K562 (cell line): Measurements from ENCODE around the gene ABHD18. TPM values are rescaled to one million over a fixed set of nuclear protein-coding genes. Genes with fewer than 3 reads are reported as not detected.

Experiments used
- ARHGAP35 ChIP-seq: fragments of 450-650 bp; IDR thresholded peaks from 2 replicates; pipeline ENCODE4 v1.6.1; 2018; ENCODE audit not compliant: partially characterized antibody
- BACH1 ChIP-seq: fragments of 200-800 bp; sonication (Bioruptor generic); IDR thresholded peaks from 2 replicates; pipeline ENCODE4 v1.6.1; 2016; ENCODE audit warnings: missing genetic modification characterization, missing compliant biosample characterization
- CBFA2T3 ChIP-seq: fragments of 450-650 bp; IDR thresholded peaks from 2 replicates; pipeline ENCODE4 v1.6.1; 2017
- CREB1 ChIP-seq, 2 experiments: sonication (generic) in 1 of 2; formaldehyde crosslinking in 1 of 2; IDR thresholded peaks; 2 replicates each; pipeline versions ENCODE4 v1.6.1 to v1.8.0; 2012 to 2022; ENCODE audit warnings: inconsistent platforms in 1 of 2, mild to moderate bottlenecking in 1 of 2, missing genetic modification reagents in 1 of 2, moderate library complexity in 1 of 2
- MNT ChIP-seq, 2 experiments: fragments of 450-650 bp; conservative IDR thresholded peaks; 2 replicates each; pipeline ENCODE4 v1.6.1; 2017; ENCODE audit warnings: mild to moderate bottlenecking in 2 of 2, moderate library complexity in 2 of 2
- NRF1 ChIP-seq, 2 experiments: fragments of 450-650 bp; IDR thresholded peaks in 1 of 2; conservative IDR thresholded peaks in 1 of 2; 2 replicates each; pipeline ENCODE4 v1.6.1; 2014; ENCODE audit warnings: mild to moderate bottlenecking in 2 of 2
- PYGO2 ChIP-seq: fragments of 450-650 bp; IDR thresholded peaks from 2 replicates; pipeline ENCODE4 v1.6.1; 2016; ENCODE audit warnings: mild to moderate bottlenecking, missing genetic modification characterization, moderate library complexity, missing compliant biosample characterization
- RBM34 ChIP-seq: fragments of 200-400 bp; formaldehyde crosslinking; IDR thresholded peaks from 2 replicates; pipeline ENCODE4 v1.6.1; 2018; ENCODE audit warnings: low read length, borderline replicate concordance; ENCODE audit not compliant: insufficient read depth
- RFX7 ChIP-seq: fragments of 250-450 bp; sonication (Bioruptor Pico); IDR thresholded peaks from 2 replicates; pipeline ENCODE4 v1.5.1; 2021; ENCODE audit warnings: mild to moderate bottlenecking
- SAFB ChIP-seq: fragments of 200-400 bp; formaldehyde crosslinking; IDR thresholded peaks from 2 replicates; pipeline ENCODE4 v1.6.1; 2017; ENCODE audit warnings: low read depth, low read length, borderline replicate concordance
- SMAD3 ChIP-seq: fragments of 450-650 bp; formaldehyde crosslinking; conservative IDR thresholded peaks from 2 replicates; pipeline ENCODE4 v1.4.0; 2020; ENCODE audit warnings: mild to moderate bottlenecking
- SMARCB1 ChIP-seq: IDR thresholded peaks from 2 replicates; pipeline ENCODE4 v1.6.1; 2011; ENCODE audit warnings: improper control_type of control experiment, low read depth; ENCODE audit not compliant: insufficient read length
- ZNF253 ChIP-seq: fragments of 250-450 bp; sonication (Bioruptor Pico); conservative IDR thresholded peaks from 2 replicates; pipeline ENCODE4 v1.6.1; 2021; ENCODE audit warnings: mild to moderate bottlenecking
- ZNF609 ChIP-seq: sonication (generic); formaldehyde crosslinking; IDR thresholded peaks from 2 replicates; pipeline ENCODE4 v1.8.1; 2023; ENCODE audit warnings: missing genetic modification reagents, mild to moderate bottlenecking, borderline replicate concordance
- ZNF707 ChIP-seq: fragments of 250-450 bp; sonication (Bioruptor Pico); conservative IDR thresholded peaks from 2 replicates; pipeline ENCODE4 v1.8.0; 2022; ENCODE audit warnings: inconsistent platforms, mild to moderate bottlenecking, moderate library complexity
- polyA plus RNA-seq, 8 experiments: library from polyadenylated mRNA; depleted of rRNA in 4 of 8; stranded (reverse) in 5 of 8; unstranded in 3 of 8; fragments of >200 nt; fragmentation: Nextera tagmentation in 2 of 8; fragmentation: Illumina TruSeq in 1 of 8; extraction: Ambion mirVana in 2 of 8; extraction: Trizol in 1 of 8; gene quantifications; 2 replicates each; pipeline versions ENCODE4 v1.2.1 to v1.2.3, GENCODE V29; 2011 to 2014; ENCODE audit warnings: inconsistent platforms in 1 of 8, missing spikeins in 1 of 8
- total RNA-seq, 7 experiments: library from RNA; depleted of rRNA in 6 of 7; stranded (reverse); fragments of >200 nt in 6 of 7; fragmentation: Illumina TruSeq in 2 of 7; extraction: Trizol in 2 of 7; gene quantifications; 2 replicates each; pipeline versions ENCODE4 v1.2.1 to v1.2.3, GENCODE V29; 2011 to 2021; ENCODE audit warnings: low replicate concordance in 1 of 7
- TF ChIP-seq, protein P1 (sequence below): sonication (generic); formaldehyde crosslinking; IDR thresholded peaks from 2 replicates; pipeline ENCODE4 v1.8.0; 2023; ENCODE audit warnings: missing genetic modification reagents, mild to moderate bottlenecking, borderline replicate concordance

Gene ABHD18
- total and polyA plus RNA-seq, 9 of the 15 experiments (the other 6 are each of a cell fraction or from before 2014, with no cell fraction given), result 6.1 to 25.0 (median 16.0) TPM

DNA sequence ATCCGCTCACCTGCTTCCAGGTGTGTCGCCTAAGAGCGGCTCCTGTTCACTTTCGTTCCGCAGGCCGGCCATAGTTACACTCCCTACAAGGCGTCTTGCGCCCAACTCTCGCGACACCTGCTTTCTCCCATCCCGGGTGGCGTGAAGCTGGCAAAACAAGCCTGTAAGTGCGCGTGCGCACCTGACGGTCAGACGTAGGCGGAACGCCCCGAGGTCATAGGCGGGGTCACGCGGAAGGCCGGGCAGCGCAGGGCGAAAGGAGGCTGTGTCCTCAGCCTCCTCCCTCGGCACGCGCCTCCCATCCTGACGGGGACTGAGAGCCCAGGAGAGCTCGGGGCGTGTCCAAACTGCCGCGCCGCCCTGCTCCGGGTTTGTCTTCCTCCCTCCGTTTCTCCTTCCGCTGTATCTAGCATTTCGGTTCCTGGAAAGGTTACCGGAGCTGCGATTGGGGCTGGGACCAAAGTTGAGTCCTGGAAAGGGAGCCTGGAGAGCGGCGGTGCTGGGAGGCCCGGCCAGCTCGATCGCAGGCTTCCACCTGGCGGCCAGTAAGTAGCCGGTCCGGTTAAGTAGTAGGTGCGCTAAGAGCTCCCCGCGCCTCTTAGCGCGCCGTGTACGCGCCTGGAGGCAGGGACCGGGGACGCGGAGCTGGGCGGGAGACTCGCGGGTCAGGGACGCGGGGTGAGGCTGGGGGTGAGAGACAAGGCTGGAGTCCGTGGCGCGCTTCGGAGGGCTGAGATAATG, at the start of gene ABHD18, which contains the start of gene MFSD8 (continued):
- TF ChIP-seq, protein P1, sequence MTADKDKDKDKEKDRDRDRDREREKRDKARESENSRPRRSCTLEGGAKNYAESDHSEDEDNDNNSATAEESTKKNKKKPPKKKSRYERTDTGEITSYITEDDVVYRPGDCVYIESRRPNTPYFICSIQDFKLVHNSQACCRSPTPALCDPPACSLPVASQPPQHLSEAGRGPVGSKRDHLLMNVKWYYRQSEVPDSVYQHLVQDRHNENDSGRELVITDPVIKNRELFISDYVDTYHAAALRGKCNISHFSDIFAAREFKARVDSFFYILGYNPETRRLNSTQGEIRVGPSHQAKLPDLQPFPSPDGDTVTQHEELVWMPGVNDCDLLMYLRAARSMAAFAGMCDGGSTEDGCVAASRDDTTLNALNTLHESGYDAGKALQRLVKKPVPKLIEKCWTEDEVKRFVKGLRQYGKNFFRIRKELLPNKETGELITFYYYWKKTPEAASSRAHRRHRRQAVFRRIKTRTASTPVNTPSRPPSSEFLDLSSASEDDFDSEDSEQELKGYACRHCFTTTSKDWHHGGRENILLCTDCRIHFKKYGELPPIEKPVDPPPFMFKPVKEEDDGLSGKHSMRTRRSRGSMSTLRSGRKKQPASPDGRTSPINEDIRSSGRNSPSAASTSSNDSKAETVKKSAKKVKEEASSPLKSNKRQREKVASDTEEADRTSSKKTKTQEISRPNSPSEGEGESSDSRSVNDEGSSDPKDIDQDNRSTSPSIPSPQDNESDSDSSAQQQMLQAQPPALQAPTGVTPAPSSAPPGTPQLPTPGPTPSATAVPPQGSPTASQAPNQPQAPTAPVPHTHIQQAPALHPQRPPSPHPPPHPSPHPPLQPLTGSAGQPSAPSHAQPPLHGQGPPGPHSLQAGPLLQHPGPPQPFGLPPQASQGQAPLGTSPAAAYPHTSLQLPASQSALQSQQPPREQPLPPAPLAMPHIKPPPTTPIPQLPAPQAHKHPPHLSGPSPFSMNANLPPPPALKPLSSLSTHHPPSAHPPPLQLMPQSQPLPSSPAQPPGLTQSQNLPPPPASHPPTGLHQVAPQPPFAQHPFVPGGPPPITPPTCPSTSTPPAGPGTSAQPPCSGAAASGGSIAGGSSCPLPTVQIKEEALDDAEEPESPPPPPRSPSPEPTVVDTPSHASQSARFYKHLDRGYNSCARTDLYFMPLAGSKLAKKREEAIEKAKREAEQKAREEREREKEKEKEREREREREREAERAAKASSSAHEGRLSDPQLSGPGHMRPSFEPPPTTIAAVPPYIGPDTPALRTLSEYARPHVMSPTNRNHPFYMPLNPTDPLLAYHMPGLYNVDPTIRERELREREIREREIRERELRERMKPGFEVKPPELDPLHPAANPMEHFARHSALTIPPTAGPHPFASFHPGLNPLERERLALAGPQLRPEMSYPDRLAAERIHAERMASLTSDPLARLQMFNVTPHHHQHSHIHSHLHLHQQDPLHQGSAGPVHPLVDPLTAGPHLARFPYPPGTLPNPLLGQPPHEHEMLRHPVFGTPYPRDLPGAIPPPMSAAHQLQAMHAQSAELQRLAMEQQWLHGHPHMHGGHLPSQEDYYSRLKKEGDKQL, result no peak
- TF ChIP-seq ZNF609 (CRISPR knock-in tag) (no peak), ZNF253 (CRISPR knock-in tag) (no peak), PYGO2 (no peak), ARHGAP35 (peak; percentile 89), CREB1 (IDR thresholded peaks at IDR 0.05) (peak; percentile 74), CREB1 (CRISPR knock-in tag; IDR thresholded peaks at IDR 0.05) (peak; percentile 79), RFX7 (CRISPR knock-in tag) (no peak), BACH1 (no peak), MNT (conservative IDR thresholded peaks at IDR 0.05) (peak; percentile 88), CBFA2T3 (no peak), ZNF707 (CRISPR knock-in tag) (no peak), NRF1 (conservative IDR thresholded peaks at IDR 0.05 in 1 of 2, IDR thresholded peaks at IDR 0.05 in 1 of 2) (peak; percentile 95 to 97), RBM34 (no peak), SMARCB1 (no peak), SMAD3 (CRISPR knock-in tag) (no peak), SAFB (peak; percentile 36; the same call in 1 of the 2 replicates)
